HG03558 (cell line): ENCODE results near the gene ZNF598.
"Not testable (repeated sequence)": the region's sequence is repeated elsewhere in the genome, so short reads cannot be mapped to it uniquely, and the experiment has no call there.

ENCODE experiments used
- ATAC-seq: cut with Tn5 transposase; IDR thresholded peaks from one replicate; pipeline ENCODE4 v1.9.1; 2021; ENCODE audit warnings: moderate number of reproducible peaks; ENCODE audit not compliant: unreplicated experiment; ENCODE audit errors: extremely low read depth

The ZNF598 gene

DNA sequence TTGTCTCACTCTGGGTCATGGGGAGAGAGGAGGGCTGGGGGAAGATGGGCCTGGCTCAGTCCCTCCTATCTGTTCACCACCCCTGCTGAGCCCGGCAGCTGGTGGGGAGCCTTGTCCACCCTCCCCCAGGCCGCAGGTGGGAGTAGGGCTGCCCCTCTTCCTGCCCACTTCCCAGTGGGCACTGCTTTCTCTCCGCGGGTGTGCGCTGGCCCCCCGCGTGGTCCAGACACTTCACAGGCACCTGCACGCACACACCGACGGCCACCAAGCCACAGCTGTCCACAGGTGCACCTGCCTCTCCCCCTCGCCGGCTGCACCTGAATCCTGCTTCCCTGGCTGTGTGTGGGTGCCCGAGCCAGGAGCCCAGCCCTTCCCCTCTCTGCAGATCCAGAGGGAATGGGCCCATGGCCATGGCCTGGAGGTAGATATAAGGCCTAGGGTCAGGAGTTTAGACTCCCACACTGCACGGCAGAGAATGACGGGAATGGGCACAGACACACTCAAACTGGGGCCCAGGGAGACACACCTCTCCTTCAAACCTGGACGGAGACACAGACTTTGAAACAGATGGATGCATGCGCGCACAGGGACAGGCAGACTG lies 19.1 kb upstream of the ZNF598 start:
- ATAC-seq: no peak

DNA sequence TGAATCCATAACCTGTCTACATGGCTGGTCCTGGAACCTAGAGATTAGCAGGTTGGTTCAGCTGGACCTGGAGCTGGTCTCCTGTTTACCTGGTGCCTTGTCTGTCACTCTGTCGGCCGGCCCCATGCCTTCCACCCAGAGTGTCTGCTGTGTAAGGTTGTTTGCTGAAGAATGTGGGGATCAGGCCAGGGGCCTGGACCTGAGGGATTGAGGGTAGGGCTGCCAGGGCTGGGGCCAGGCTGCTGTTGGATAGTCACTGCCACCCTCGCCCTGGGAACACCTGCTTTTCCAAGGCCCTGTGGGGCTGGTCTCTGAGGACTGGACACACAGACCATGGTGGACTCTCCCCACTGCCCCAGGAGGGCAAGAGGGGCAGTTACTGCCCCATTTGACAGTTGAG lies 18.5 kb upstream of the ZNF598 start:
- ATAC-seq: no peak

DNA sequence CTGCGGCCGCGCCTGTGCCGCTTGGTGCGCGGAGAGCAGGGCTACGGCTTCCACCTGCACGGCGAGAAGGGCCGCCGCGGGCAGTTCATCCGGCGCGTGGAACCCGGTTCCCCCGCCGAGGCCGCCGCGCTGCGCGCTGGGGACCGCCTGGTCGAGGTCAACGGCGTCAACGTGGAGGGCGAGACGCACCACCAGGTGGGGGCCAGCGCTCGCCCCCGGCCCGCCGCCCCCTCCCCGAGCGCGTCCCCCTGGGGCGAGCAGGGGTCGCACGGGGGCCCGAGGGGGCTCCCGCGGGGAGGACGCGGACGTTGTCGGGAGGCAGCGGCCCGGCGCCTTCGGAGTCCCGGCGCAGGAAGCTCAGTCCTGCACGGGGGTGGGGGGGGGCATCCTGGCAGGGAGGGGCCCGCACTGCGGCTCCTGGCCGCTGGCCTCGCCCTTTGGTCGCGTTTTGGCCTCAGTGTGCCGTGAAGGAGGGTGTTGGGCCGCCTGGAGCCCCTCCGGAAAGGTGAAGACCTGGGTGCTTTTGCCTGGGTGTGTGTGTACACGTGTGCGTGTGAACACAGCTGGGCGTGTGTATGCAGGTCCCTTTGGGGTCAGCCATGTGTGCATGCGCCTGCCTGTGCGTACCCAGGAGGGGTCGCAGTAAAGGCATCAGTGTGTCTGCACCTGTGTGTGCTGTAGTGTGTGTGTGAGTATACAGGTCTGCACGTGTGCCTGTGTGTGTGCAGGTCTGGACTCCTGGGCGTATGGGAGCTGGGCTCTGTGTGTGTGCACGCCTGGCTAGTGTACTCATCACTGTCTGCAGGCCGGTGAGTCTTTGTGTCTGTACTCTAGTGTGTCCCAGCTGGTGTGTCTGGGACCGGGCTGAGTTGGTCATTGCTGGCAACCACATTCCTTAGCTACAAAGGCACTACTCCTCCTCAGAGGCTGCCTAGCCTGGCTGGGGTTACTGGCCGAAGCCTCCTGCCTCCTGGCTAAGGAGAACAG lies 17.7 kb upstream of the ZNF598 start:
- no peak for ATAC-seq

DNA sequence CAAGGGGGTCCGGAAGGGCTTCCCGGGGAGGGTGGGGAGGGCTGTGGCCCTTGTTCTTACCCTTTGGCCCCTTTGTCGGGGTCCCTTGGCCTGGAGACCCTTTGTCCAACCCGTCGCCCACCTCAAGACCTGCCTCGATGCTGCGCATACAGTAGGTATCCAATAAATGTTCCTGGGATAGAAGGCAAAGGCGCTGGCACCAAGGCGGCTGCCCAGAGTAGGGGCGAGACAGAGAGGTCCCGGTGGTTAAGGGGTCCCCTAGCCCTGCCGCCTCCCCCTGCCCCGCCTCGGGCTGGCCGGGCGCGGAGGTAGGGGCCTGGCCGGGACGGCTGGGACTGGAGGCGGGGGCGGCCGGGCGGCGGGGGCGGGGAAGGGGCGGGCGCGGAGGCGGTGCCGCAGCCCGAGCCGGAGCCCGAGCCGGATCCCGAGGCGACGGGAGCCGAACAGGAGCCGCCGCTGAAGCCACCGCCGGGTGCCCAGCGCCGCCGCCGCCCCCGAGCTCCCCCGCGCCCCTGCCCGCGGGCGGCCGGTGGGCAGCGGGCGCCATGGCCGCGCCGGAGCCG lies 16.9 kb upstream of the ZNF598 start, which contains the start of gene NHERF2:
Gene NHERF2 (plus strand): TSS at position 442 of the 563 bp plus-strand sequence. CDS start 104 bp downstream, at position 546.
- no peak for ATAC-seq

DNA sequence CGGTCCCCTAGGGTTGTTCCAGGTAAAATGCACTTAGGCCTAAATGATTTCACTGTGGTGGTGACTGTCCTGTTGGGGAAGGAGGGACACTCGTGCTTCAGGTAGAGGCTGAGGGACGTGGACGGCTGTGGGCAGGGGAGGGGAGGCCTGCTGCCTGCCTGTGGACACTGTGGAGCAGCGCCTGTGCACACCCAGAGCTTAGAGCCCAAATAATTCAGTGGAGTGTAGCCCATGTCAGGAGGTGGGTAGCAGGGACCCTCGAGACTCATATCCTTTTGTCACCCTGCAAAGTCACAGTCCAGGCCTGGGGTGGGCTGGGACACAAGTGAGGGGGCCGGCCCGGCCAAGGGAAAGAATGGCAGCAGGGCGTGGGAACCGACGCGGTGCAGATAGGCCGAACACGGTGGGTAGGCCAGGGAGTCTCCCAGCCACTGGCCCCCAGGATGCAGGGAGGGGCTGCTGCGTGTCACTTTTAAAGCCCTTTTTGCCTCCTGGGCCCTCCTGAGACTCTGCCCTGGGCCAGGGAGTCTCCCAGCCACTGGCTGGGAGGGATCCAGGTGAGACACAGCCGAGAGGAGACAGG lies 16.3 kb upstream of the ZNF598 start:
- ATAC-seq: no peak

DNA sequence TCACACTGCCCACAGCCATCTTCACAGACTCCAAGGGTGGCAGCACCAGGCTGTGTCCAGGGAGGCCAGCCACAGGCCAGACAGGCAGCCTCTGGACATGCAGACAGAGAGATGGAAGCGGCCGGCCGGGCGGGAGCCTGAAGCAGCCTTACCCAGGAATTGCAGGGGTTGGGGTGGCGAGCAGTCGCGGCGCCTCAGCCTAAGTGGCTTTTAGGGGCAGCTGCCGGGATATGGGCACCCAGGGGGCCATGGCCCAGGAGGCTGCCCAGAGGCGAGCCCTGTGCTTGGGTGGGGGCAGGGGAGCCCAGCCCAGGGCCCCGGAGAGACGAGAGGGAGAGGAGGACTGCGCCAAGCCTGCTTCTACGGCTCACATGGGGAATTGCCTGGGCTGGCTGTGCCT lies 15.6 kb upstream of the ZNF598 start:
- no peak for ATAC-seq

DNA sequence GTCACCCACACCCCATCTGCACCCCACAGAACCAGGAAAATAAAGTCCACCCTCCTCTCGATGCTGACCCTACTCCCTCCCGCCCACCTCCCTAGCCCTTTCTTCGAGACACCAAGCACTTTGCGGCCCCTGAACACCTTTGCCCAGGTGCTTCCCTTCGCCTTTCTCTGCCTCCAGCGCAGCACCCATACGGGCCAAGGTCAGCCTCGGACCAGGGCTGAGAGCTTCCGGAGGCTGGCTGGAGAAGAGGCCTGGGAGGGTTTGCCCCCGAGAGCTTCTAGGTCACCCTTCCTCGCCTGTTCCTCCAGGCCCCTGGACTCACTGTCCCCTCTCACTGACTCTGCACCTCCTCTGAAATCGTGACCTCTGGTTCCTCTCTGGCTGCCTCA lies 14.4 kb upstream of the ZNF598 start:
- no peak for ATAC-seq

DNA sequence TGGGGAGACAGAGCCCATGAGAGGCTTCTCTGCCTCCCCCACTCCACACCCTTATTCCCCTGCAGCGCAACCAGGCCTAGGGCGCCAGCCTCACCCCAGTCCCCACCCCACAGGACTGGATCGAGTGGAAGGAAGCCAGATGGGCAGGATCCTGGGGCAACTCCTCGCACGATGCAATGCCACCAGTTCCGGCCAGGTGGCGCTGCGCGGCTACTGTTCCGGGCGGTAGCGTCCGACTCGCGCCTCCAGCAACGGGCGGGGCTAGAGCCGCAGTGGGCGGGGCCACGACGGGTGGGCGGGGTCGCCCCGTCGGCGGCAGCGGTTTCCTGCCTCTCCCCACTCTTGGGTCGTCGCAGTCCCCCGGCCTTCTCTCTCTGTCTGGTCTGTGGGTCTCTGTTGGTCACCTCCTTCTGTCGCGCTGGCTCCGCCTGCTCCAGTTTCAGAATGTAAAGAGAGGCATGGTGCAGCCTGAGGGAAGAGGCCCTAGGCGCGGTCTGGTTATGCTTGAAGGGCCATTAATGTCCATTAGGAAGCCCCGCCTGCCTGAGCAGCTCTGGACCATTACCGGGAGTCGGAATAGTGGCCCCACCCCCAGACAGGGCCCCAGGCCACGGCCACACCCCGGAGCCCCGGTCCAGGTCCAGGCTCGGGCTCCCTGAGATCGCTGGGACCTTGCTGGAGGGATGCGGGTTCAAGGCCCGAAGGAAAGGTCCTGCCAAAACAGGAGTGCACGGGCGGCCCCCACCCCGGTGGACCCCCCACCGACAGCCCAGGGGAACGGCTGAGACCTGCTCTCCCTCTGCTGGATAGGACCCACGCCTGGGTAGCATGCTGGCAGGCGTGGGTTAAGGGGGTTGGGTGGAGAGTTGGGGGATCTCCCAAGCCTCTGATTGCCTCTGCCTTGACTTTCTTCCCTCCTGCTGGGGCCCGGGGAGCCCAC lies 13.7 kb upstream of the ZNF598 start:
- ATAC-seq: no peak

DNA sequence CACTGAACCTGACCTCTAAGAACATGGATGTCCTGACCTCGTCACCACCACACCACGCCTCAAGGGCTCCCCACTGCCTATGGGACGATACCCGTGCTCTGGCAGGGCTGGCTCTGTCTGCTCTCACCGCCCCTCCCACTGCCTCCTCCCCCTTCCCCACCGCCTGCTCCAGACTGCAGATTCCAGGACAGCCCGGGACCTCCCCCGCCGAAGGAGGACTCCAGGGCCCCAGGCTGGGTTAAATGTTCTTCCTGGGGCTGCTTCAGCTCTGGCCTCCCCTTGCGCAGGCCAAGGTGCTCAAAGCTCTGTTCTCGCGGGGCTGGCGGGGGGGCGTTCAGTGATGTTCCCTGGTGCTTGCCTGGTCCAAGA lies 13.1 kb upstream of the ZNF598 start:
- no peak for ATAC-seq

DNA sequence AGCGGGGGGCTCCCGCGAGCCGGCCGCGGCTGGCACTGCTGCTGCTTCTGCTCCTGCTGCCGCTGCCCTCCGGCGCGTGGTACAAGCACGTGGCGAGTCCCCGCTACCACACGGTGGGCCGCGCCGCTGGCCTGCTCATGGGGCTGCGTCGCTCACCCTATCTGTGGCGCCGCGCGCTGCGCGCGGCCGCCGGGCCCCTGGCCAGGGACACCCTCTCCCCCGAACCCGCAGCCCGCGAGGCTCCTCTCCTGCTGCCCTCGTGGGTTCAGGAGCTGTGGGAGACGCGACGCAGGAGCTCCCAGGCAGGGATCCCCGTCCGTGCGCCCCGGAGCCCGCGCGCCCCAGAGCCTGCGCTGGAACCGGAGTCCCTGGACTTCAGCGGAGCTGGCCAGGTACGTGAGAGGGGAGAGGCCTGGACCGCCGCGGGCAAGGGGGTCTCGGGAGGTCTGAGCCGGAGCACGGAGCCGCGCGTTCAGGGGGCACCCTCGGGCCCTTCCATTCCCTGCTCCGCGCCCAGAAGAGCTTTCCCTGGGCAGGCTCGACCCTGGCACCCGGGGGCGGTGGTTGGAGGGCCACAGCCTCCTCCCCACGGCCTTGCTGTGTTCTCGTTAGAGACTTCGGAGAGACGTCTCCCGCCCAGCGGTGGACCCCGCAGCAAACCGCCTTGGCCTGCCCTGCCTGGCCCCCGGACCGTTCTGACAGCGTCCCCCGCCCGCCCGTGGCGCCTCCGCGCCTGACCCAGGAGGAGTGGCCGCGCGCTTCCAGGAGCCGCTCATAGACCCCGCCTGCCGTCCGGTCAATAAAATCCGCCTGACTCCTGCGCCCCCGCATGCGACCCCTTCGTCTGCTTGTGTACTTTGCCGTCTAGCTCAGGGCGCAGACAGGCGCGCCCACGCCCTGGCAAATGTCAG lies 10.6 kb upstream of the ZNF598 start:
- no peak for ATAC-seq

DNA sequence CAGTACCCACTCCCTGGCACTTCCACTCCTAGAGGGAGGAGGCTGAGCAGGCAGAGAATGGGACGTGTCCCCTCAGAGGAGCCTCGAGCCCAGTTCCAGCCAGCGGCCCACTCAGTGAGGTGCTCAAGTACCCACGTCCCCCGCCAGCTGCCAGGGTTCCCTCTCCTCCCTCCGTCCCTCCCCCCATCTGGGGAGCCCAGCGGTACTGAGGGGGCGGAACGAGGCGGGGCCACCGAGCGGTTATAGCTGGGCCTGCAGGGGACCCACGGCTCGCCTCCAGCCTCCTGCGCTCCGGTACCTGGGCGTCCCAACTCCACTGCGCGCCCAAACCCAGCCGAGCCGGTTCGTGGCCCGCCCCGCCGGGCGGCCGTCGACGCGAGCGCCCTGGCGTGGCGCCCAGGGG lies 9.9 kb upstream of the ZNF598 start, which contains the start of gene NPW:
Gene NPW (plus strand): TSS at position 268 of the 403 bp plus-strand sequence.
- no peak for ATAC-seq

DNA sequence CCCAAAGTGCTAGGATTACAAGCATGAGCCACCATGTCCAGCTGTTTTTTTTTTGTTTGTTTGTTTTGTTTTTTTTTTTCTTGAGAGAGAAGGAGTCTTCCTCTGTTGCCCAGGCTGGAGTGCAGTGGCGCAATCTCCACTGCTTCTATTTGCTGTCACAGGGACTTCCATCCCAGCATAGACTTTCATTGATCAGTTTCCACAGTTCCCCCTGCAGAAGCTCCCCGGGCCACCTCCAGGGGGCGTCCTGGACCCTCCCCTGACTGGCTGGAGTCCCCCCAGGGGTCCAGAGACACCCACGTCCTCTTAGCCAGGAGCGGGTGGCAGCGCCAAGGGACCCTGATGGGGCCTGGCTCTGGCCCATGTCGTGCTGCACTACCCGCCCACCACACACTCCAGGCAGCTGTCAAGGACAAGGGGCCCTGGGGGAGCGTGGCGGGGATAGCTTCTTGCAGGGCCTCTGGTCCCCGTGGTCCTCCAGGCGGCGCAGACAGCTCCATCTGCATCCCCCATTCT lies 6.8 kb upstream of the ZNF598 start:
- ATAC-seq: no peak

DNA sequence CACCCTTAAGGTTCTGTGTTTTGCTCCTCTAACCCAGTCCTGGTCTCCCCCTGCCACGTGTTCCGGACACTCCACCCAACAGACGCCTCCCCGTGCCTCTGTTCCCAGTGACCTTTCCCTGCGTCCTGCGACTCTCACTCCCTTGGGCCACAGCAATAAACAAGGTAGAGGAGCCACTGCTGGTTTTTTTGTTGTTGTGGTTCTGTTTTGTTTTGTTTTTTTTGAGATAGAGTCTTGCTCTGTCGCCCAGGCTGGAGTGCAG lies 6.3 kb upstream of the ZNF598 start:
- no peak for ATAC-seq

DNA sequence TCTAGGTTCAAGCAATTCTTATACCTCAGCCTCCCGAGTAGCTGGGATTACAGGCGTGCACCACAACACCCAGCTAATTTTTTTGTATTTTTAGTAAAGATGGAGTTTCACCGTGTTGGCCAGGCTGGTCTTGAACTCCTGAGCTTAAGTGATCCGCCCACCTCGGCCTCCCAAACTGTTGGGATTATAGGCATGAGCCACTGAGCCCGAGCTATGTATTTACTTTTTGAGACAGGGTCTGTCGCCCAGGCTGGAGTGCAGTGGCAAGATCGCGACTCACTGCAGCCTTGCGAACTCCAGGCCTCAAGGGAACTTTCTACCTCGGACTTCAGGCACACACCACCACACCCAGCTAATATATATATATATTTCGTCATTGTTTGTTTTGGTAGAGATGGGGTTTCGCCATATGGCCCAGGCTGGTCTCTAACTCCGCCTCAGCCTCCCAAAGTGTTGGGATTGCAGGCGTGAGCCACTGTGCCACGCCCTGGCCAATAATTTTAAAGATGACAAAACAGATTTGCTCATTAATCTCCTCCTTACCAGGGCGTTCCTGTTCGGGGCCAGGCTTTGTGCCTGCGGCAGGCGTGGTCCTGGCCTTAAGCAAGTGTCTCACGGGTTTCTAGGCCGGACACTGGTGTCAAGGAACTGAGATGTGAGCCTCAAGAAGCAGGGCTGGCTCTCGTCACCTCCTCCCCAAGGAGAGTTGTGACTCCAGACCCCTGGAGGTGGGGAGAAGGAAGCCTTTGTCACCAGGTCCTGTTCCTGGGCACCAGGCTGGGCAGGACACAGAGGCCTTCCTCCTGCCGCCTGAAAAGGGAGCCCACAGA lies 5.7 kb upstream of the ZNF598 start:
- ATAC-seq: no peak

DNA sequence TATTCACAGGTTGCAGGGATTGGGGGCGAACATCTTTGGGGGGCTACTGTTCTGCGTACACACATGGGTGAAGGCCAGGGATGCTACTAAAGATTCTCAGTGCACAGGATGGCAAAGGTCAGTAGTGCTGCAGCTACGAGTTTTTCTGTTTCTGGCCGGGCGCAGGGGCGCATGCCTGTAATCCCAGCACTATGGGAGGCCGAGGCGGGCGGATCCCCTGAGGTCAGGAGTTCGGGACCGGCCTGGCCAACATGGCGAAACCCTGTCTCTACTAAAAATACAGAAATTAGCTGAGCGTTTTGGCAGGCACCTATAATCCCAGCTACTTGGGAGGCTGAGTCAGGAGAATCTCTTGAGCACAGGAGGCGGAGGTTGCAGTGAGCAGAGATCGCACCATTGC lies 3.9 kb upstream of the ZNF598 start:
- no peak for ATAC-seq

DNA sequence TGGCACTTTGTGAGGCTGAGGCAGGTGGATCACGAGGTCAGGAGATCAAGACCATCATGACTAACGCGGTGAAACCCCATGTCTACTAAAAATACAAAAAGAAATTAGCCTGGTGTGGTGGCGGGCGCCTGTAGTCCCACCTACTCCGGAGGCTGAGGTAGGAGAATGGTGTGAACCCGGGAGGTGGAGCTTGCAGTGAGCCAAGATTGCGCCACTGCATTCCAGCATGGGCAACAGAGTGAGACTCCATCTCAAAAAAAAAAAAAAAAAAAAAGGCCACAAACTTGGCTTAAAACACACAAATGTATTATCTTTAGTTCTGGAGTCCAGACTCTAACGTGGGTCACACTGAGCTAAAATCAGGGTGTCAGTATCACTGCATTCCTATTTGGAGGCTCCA lies 2.1 kb upstream of the ZNF598 start:
- not testable (repeated sequence) for ATAC-seq

DNA sequence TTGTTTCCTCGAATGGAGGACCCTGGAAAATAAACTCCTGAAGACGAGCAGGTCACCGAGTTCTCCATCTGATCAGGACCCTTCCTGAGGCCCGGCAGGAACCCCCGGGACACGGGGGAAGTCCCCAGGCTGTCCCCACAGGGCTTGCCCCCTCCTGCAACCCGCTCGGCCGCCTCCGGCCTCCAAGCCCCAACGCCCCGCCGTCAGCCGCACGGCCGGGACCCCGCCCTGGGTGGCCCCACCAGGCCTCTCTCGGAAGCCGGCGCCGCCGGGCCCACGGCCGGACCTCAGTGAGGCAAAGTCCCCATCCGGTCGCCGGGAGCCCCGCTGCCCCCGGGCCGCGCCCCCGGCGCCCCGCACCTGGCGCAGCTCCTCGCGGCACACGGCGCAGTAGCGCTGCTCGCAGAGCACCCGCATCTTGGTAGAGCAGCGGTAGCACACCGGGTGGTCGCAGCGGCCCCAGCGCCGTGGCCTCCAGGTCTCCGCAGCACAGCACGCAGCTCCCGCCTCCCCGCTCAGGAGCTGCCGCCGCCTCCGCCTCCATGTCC lies 383 bp downstream of the ZNF598 start:
- ATAC-seq: no peak
